ENCODE data around the gene PITX3. TPM values are rescaled to one million over a fixed set of nuclear protein-coding genes. Genes with fewer than 3 reads are reported as not detected.

PITX3 gene
- total and polyA plus RNA-seq, 2 donors (not counting 3 experiments of a cell fraction or from before 2014, with no cell fraction given) = not detected

DNA sequence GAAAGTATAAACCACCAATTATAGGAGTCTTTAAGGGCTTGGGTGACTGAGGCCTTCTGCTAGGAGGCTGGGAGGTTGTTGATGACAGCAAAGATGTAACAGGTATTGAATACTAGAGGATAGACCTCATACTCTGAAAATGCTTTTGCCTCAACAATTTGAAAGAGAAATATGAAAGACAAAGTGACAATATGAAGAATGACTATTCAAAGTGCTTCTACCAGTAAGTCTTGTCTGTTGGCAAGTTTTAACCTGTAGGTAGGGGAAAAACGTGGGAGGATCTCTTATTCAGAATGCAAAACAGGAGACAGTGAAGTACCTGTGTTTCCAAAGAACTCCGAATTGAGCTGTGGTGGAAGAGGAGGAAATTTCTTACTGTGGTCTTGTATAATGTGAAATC, 42.2 kb upstream of the PITX3 start:
- Histone ChIP-seq H3K36me3 (ENCODE audit: control insufficient read depth in 2 of 2, extremely low read depth in 1 of 2, insufficient read depth in 2 of 2, low read length in 2 of 2) (no peaks in the 10 kb centered on the region), H3K4me1 (ENCODE audit: control insufficient read depth, extremely low read depth, insufficient read depth, low read length) (peaks cover 22% of the 10 kb centered on the region), H3K9ac (replicated peaks; ENCODE audit: extremely low read depth, insufficient read depth, low read length) (no peak overlapping the region), H3K79me2 (ENCODE audit: control insufficient read depth, insufficient read depth, low read length) (peaks cover 46% of the 10 kb centered on the region), H3K9me1 (replicated peaks; ENCODE audit: control insufficient read depth, extremely low read depth, insufficient read depth, low read length) (no peaks in the 10 kb centered on the region), H3K9me3 (replicated peaks; ENCODE audit: control insufficient read depth, insufficient read depth, low read length) (no peaks in the 10 kb centered on the region), H3K4me2 (ENCODE audit: insufficient read depth, low read length) (no peak overlapping the region), H3K27ac (ENCODE audit: insufficient read depth, low read depth, low read length) (no peak overlapping the region), H3K4me3 (replicated peaks in 1 of 3; ENCODE audit: insufficient read depth in 1 of 3, low read depth in 1 of 3, low read length in 3 of 3) (no peak overlapping the region), H2AFZ (ENCODE audit: low read depth, low read length) (no peak overlapping the region), H4K20me1 (replicated peaks; ENCODE audit: control insufficient read depth, extremely low read depth, insufficient read depth, low read length) (peaks cover 14% of the 10 kb centered on the region), H3K27me3 (ENCODE audit: control insufficient read depth in 2 of 2, insufficient read depth in 2 of 2, low read length in 2 of 2) (no peaks in the 10 kb centered on the region)
- CTCF ChIA-PET = interaction anchor here (0.9 to 1.8 kb wide), 6 partner anchors 9 to 64 kb away, joined by 3 to 8 read pairs (median 4); partner anchors contain the start of gene GBF1
- no peak for TF ChIP-seq GATA2 (IDR thresholded peaks at IDR 0.05; ENCODE audit: insufficient read depth, insufficient read length, low read depth, low read length)
- no peak for TF ChIP-seq FOS (IDR thresholded peaks at IDR 0.05; ENCODE audit: borderline replicate concordance, insufficient read depth, low read length)
- TF ChIP-seq CTCF (IDR thresholded peaks at IDR 0.05; ENCODE audit: extremely low read depth in 1 of 2, insufficient read depth in 1 of 2, low read depth in 1 of 2, low read length in 2 of 2) = no peak
- no peak for TF ChIP-seq MYC (IDR thresholded peaks at IDR 0.05; ENCODE audit: low read depth, low read length)
- no peak for TF ChIP-seq JUN (IDR thresholded peaks at IDR 0.05; ENCODE audit: borderline replicate concordance, insufficient read depth, insufficient read length, low read depth)
- TF ChIP-seq POLR2A (IDR thresholded peaks at IDR 0.05; ENCODE audit: low read depth, low read length) = no peak
- intact Hi-C loops (cut with micrococcal nuclease) = loop anchor here (5.0 kb wide), 1 partner anchor 36 kb away; the partner anchor contains the start of gene GBF1
- FAIRE-seq = no peak
- dilution Hi-C loops (cut with MboI; ENCODE audit: extremely low pct_ligation_motif_present, low sequenced_read_pairs) = no loop called here
- POLR2A ChIA-PET = interaction anchor here (0.5 to 0.8 kb wide), 2 partner anchors 13 to 36 kb away, joined by 3 read pairs; no protein-coding TSS in a partner anchor
- BruUV-seq (replicated peaks) = no TSS peak
- no peak for DNase-seq (ENCODE audit: low read depth, low spot score)
